HG03565 (cell line): ENCODE results near the gene GPR146.
"Not testable (repeated sequence)": the region's sequence is repeated elsewhere in the genome, so short reads cannot be mapped to it uniquely, and the experiment has no call there.

ENCODE experiments used
- ATAC-seq: cut with Tn5 transposase; IDR thresholded peaks from one replicate; pipeline ENCODE4 v1.9.1; 2021; ENCODE audit warnings: mild to moderate bottlenecking, moderate library complexity; ENCODE audit not compliant: unreplicated experiment

The GPR146 gene

GRCh38 chr7:1074018-1074417 is 29.7 kb downstream of the GPR146 start:
- not testable (repeated sequence) for ATAC-seq

GRCh38 chr7:1074593-1075431 is 30.5 kb downstream of the GPR146 start:
- ATAC-seq: no peak

- ATAC-seq: no peak
Measured at GRCh38 chr7:1076184-1077072, 32.1 kb downstream of the GPR146 start.

GRCh38 chr7:1078519-1078918 is 34.2 kb downstream of the GPR146 start:
- no peak for ATAC-seq

- ATAC-seq: no peak
Measured at GRCh38 chr7:1078985-1079384, 34.6 kb downstream of the GPR146 start.

GRCh38 chr7:1079546-1079945 is 35.2 kb downstream of the GPR146 start:
- no peak for ATAC-seq

- ATAC-seq: no peak
Measured at GRCh38 chr7:1080252-1080920, 36.0 kb downstream of the GPR146 start.

GRCh38 chr7:1080921-1081255 is 36.5 kb downstream of the GPR146 start:
- ATAC-seq: no peak

- ATAC-seq: no peak
Measured at GRCh38 chr7:1081336-1081735, 37.0 kb downstream of the GPR146 start.

GRCh38 chr7:1081931-1082401 is 37.6 kb downstream of the GPR146 start:
- ATAC-seq: no peak

GRCh38 chr7:1083729-1084657 is 39.6 kb downstream of the GPR146 start:
- no peak for ATAC-seq

- no peak for ATAC-seq
Measured at GRCh38 chr7:1085266-1085665, 40.9 kb downstream of the GPR146 start.

- ATAC-seq: no peak
Measured at GRCh38 chr7:1085910-1086421, 41.6 kb downstream of the GPR146 start.

- ATAC-seq: peak; percentile 56
Measured at GRCh38 chr7:1086588-1087464, 42.5 kb downstream of the GPR146 start.

GRCh38 chr7:1087465-1087814 is 43.1 kb downstream of the GPR146 start:
- ATAC-seq: no peak

GRCh38 chr7:1087952-1088920 is 43.9 kb downstream of the GPR146 start, which contains the start of gene GPER1:
Gene GPER1 (plus strand): TSS chr7:1088113. CDS start chr7:1091729, 3,616 bp downstream.
- no peak for ATAC-seq

- ATAC-seq: no peak
Measured at GRCh38 chr7:1090236-1090635, 45.9 kb downstream of the GPR146 start.
